A673 (cell line): ENCODE measurements around the gene SUFU. TPM values are rescaled to one million over a fixed set of nuclear protein-coding genes. Genes with fewer than 3 reads are reported as not detected.

Experiments used
- BruUV-seq: library from RNA; stranded (reverse); fragments of 400-500 nt; replicated peaks from 2 replicates; lab custom pipeline; 2021; lab: Mats Ljungman, UMichigan
- CTCF ChIA-PET: fragments of 300-600 bp; sonication (Branson Sonifier 250); formaldehyde crosslinking; loops from one replicate; lab custom pipeline; 2022; ENCODE audit warnings: antibody characterized with exemption; lab: Charles Lee
- POLR2A ChIA-PET: fragments of 300-600 bp; sonication (Branson Sonifier 250); formaldehyde crosslinking; loops from one replicate; lab custom pipeline; 2022; ENCODE audit warnings: antibody characterized with exemption; ENCODE audit not compliant: low non-redundant PET; lab: Charles Lee
- DNase-seq: peaks from one replicate; pipeline ENCODE4 v3.0.0-alpha.2; 2015; ENCODE audit warnings: low spot score
- H3K27ac ChIP-seq: fragments of 200-600 bp; sonication (generic); 2 replicates; pipeline ENCODE4 v1.5.1; 2016; ENCODE audit warnings: mixed run types, low read depth, mild to moderate bottlenecking, mixed read lengths, antibody characterized with exemption, low read length; ENCODE audit not compliant: poor library complexity, severe bottlenecking
- H3K27me3 ChIP-seq: fragments of 200-600 bp; sonication (generic); replicated peaks from 2 replicates; pipeline ENCODE4 v1.6.1; 2017; ENCODE audit warnings: mixed run types, low read depth, mild to moderate bottlenecking, mixed read lengths, antibody characterized with exemption, low read length; ENCODE audit not compliant: insufficient read depth, poor library complexity
- H3K36me3 ChIP-seq: fragments of 200-600 bp; sonication (generic); 2 replicates; pipeline ENCODE4 v1.6.1; 2016; ENCODE audit warnings: mixed run types, mild to moderate bottlenecking, mixed read lengths, antibody characterized with exemption, low read length; ENCODE audit not compliant: insufficient read depth, poor library complexity, severe bottlenecking
- H3K4me1 ChIP-seq: fragments of 200-600 bp; sonication (generic); 2 replicates; pipeline ENCODE4 v1.6.1; 2017; ENCODE audit warnings: mixed run types, mild to moderate bottlenecking, mixed read lengths, antibody characterized with exemption, low read length; ENCODE audit not compliant: insufficient read depth, poor library complexity, severe bottlenecking
- H3K4me3 ChIP-seq: fragments of 200-600 bp; sonication (generic); 2 replicates; pipeline ENCODE4 v1.5.1; 2016; ENCODE audit warnings: low read depth, mixed run types, mild to moderate bottlenecking, mixed read lengths, low read length; ENCODE audit not compliant: poor library complexity, severe bottlenecking
- H3K9me3 ChIP-seq: fragments of 200-600 bp; sonication (generic); 2 replicates; pipeline ENCODE4 v1.6.1; 2016; ENCODE audit warnings: mixed run types, low read depth, mild to moderate bottlenecking, mixed read lengths, antibody characterized with exemption, low read length; ENCODE audit not compliant: poor library complexity, severe bottlenecking
- EZH2 ChIP-seq: fragments of 200-600 bp; sonication (generic); IDR thresholded peaks from 2 replicates; pipeline ENCODE4 v1.6.1; 2017; ENCODE audit warnings: borderline replicate concordance, low read depth, mild to moderate bottlenecking, mixed read lengths, antibody characterized with exemption, low read length; ENCODE audit not compliant: poor library complexity, severe bottlenecking
- intact Hi-C: fragments of 100-400 bp; cut with micrococcal nuclease; formaldehyde crosslinking; loops from one replicate; pipeline ENCODE4 v1.10.0; 2022; ENCODE audit not compliant: unreplicated experiment
- total RNA-seq: library from RNA; stranded (reverse); gene quantifications from 2 replicates; pipeline ENCODE4 v1.2.3, GENCODE V29; 2021
- TF ChIP-seq, protein P1 (sequence below): fragments of 300-800, 200-600 bp; sonication (generic); conservative IDR thresholded peaks from 2 replicates; pipeline ENCODE4 v1.5.1; 2017; ENCODE audit warnings: low read depth, mild to moderate bottlenecking, antibody characterized with exemption, low read length, moderate library complexity, mixed read lengths

Gene SUFU
- total RNA-seq, 1 experiment from 2014 or later: 20.5 TPM

DNA sequence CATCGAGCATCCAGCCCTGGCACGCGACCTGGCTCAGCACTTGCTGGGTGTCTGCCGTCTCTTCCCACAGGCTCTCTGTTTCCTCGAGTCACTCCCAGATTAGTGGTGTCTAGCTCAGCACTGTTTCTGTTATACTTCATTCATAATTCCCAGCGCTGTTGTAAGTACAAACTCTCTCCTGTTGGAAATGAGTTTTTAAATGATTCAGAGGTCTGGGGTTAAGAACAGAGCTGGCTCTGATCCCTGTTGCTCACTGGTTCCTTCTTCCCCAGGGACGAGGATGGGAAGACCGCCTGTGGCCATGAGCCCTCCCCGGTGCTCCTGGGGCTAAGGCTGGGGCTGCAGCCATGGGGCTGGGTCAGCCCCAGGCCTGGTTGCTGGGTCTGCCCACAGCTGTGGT lies 35.1 kb upstream of the SUFU start:
- no peak for TF ChIP-seq EZH2
- TF ChIP-seq, protein P1, sequence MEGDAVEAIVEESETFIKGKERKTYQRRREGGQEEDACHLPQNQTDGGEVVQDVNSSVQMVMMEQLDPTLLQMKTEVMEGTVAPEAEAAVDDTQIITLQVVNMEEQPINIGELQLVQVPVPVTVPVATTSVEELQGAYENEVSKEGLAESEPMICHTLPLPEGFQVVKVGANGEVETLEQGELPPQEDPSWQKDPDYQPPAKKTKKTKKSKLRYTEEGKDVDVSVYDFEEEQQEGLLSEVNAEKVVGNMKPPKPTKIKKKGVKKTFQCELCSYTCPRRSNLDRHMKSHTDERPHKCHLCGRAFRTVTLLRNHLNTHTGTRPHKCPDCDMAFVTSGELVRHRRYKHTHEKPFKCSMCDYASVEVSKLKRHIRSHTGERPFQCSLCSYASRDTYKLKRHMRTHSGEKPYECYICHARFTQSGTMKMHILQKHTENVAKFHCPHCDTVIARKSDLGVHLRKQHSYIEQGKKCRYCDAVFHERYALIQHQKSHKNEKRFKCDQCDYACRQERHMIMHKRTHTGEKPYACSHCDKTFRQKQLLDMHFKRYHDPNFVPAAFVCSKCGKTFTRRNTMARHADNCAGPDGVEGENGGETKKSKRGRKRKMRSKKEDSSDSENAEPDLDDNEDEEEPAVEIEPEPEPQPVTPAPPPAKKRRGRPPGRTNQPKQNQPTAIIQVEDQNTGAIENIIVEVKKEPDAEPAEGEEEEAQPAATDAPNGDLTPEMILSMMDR: no peak
- Histone ChIP-seq H3K36me3 (no peaks in the 10 kb centered on the region), H3K4me1 (no peaks in the 10 kb centered on the region), H3K27me3 (no peaks in the 10 kb centered on the region), H3K9me3 (no peaks in the 10 kb centered on the region), H3K27ac (no peak overlapping the region), H3K4me3 (no peak overlapping the region)
- intact Hi-C loops: no loop called here
- no TSS peak for BruUV-seq
- POLR2A ChIA-PET: no interaction called here
- no peak for DNase-seq
- CTCF ChIA-PET: no interaction called here

GRCh38 chr10:102470579-102471546 lies 32.9 kb upstream of the SUFU start:
- intact Hi-C loops: no loop called here
- H3K36me3 ChIP-seq: no peaks in the 10 kb centered on the region
- no peak overlapping the region for H3K4me3 ChIP-seq
- CTCF ChIA-PET: interaction anchor here (0.6 kb wide), 1 partner anchor 717 kb away, joined by 8 read pairs; no protein-coding TSS in a partner anchor
- DNase-seq: no peak
- no peak for TF ChIP-seq EZH2
- TF ChIP-seq, protein P1: no peak
- BruUV-seq: no TSS peak
- H3K4me1 ChIP-seq: no peaks in the 10 kb centered on the region
- POLR2A ChIA-PET: no interaction called here
- no peak overlapping the region for H3K27ac ChIP-seq
- H3K27me3 ChIP-seq: no peaks in the 10 kb centered on the region
- no peaks in the 10 kb centered on the region for H3K9me3 ChIP-seq

DNA sequence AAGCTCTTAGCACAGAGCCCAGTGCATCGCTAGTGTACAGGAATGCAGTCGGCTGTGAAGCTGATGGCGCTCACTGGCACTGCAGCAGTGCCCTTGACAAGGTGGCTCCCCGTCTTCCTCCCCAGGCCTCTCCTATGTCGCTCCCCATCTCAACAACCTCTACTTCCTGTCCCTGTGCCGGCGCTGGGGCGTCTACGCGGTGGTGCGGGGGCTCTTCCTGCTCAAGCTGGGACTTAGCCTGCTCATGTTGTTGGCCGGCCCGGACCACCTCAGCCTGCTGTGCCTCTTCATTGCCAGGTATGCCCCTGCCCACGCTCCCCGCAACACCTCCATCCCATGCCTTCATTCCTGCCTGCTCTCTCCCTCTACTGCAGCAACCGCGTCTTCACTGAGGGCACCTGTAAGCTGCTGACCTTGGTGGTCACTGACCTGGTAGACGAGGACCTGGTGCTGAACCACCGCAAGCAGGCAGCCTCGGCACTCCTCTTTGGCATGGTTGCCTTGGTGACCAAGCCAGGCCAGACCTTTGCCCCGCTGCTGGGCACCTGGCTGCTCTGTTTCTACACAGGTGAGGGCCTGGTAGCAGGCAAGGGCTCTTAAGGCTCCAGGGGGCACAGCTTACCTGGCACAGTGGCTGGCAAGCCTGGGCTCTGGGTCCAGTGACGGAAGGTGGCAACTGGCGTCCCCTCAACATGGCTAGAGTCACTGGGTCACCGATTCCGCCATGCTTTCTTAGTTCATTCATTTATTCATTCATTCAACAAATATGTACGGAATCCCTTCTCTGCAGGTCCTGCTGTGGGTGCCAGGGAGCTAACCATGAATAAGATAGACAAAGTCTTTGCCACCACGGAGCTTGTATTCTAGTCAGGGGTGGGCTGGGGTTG lies 30.1 kb upstream of the SUFU start:
- Histone ChIP-seq H3K4me3 (no peak overlapping the region), H3K27me3 (no peaks in the 10 kb centered on the region), H3K4me1 (no peaks in the 10 kb centered on the region), H3K27ac (no peak overlapping the region), H3K36me3 (peaks cover 9% of the 10 kb centered on the region), H3K9me3 (no peaks in the 10 kb centered on the region)
- ChIA-PET CTCF (no interaction called here), POLR2A (no interaction called here)
- intact Hi-C loops: no loop called here
- no TSS peak for BruUV-seq
- TF ChIP-seq, protein P1: no peak
- TF ChIP-seq EZH2: no peak
- DNase-seq: no peak
